OCI-M1 (cell line): ENCODE results near the gene OR2V2.
A peak's percentile ranks its signal among the peaks of the same experiment; 100 is the strongest.
"Not testable (repeated sequence)": the region's sequence is repeated elsewhere in the genome, so short reads cannot be mapped to it uniquely, and the experiment has no call there.

Source experiments
- DNase-seq: peaks from one replicate; lab custom pipeline; 2025; lab: John Stamatoyannopoulos, UW

OR2V2 gene

GRCh38 chr5:181169459-181170236 lies 22.3 kb downstream of the OR2V2 start:
- peak; percentile 95 for DNase-seq

- DNase-seq, result no peak
Observed at GRCh38 chr5:181170237-181170825, 22.9 kb downstream of the OR2V2 start.

GRCh38 chr5:181170996-181171395 lies 23.6 kb downstream of the OR2V2 start:
- DNase-seq, result no peak

GRCh38 chr5:181171782-181172181 lies 24.4 kb downstream of the OR2V2 start:
- no peak for DNase-seq

- no peak for DNase-seq
Observed at GRCh38 chr5:181173027-181173419, 25.6 kb downstream of the OR2V2 start.

GRCh38 chr5:181173420-181174342 lies 26.3 kb downstream of the OR2V2 start:
- DNase-seq, result no peak

GRCh38 chr5:181176254-181176952 lies 29.0 kb downstream of the OR2V2 start:
- DNase-seq, result no peak

- not testable (repeated sequence) for DNase-seq
Observed at GRCh38 chr5:181177559-181177958, 30.2 kb downstream of the OR2V2 start.

- no peak for DNase-seq
Observed at GRCh38 chr5:181181650-181182565, 34.5 kb downstream of the OR2V2 start.

GRCh38 chr5:181182651-181183050 lies 35.3 kb downstream of the OR2V2 start:
- DNase-seq, result no peak

GRCh38 chr5:181184845-181185216 lies 37.4 kb downstream of the OR2V2 start:
- no peak for DNase-seq

- no peak for DNase-seq
Observed at GRCh38 chr5:181185560-181185959, 38.2 kb downstream of the OR2V2 start.

- no peak for DNase-seq
Observed at GRCh38 chr5:181186022-181186421, 38.6 kb downstream of the OR2V2 start.

- no peak for DNase-seq
Observed at GRCh38 chr5:181186986-181187499, 39.7 kb downstream of the OR2V2 start.

GRCh38 chr5:181187500-181188213 lies 40.3 kb downstream of the OR2V2 start:
- DNase-seq, result no peak

- no peak for DNase-seq
Observed at GRCh38 chr5:181188700-181189362, 41.4 kb downstream of the OR2V2 start.

GRCh38 chr5:181189363-181189961 lies 42.1 kb downstream of the OR2V2 start:
- no peak for DNase-seq

- DNase-seq, result no peak
Observed at GRCh38 chr5:181189962-181190710, 42.8 kb downstream of the OR2V2 start.
